HG03108 (cell line): ENCODE measurements around the gene PRR11.
"Not testable (repeated sequence)": the region's sequence is repeated elsewhere in the genome, so short reads cannot be mapped to it uniquely, and the experiment has no call there.

Source experiments
- ATAC-seq: cut with Tn5 transposase; IDR thresholded peaks from one replicate; pipeline ENCODE4 v1.9.1; 2021; ENCODE audit warnings: moderate library complexity; ENCODE audit not compliant: unreplicated experiment

Gene PRR11

GRCh38 chr17:59151006-59151405 lies 4.5 kb upstream of the PRR11 start:
- no peak for ATAC-seq

GRCh38 chr17:59151591-59151990 lies 4.0 kb upstream of the PRR11 start:
- ATAC-seq, result no peak

- ATAC-seq, result no peak
Observed at GRCh38 chr17:59152925-59153324, 2.6 kb upstream of the PRR11 start.

- no peak for ATAC-seq
Observed at GRCh38 chr17:59154292-59154720, 1.2 kb upstream of the PRR11 start.

DNA sequence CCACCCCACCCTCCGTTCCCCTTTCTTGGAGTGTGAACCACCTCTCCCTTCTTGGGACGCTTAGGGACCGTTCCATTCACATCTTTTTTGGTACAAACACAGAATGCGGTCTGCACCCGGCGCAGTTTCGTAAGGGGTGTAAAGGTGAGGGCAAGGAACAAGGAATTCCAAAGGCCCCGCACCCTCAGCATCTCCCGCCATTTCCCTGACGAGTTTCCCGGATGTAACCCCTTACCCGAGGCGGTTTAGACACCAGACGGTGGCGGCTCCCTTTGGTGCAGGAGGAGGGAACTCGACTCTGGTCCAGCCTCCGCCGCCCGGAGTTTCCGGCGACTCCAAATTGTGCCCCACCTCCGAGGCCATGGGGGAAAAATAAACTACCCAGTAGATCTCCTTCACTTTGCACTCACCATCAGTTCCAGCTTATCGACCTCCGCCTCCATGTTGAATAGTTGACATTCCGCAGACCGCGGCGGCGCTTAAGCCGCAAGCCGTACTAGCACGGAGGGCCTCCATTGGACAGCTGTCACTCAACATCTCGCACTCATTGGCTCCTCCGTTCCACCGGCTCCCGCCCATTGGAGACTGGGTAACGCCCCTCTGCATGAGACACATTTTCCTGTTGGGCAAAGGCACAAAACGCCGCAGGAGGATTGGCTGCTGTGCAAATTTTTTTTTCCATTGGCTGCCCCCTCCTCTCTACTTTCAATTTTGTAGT lies 666 bp upstream of the PRR11 start, which contains the start of gene SKA2:
Gene SKA2 (minus strand): TSS at position 466 of the 718 bp plus-strand sequence. CDS start 23 bp downstream, at position 443.
- peak; percentile 83 for ATAC-seq

DNA sequence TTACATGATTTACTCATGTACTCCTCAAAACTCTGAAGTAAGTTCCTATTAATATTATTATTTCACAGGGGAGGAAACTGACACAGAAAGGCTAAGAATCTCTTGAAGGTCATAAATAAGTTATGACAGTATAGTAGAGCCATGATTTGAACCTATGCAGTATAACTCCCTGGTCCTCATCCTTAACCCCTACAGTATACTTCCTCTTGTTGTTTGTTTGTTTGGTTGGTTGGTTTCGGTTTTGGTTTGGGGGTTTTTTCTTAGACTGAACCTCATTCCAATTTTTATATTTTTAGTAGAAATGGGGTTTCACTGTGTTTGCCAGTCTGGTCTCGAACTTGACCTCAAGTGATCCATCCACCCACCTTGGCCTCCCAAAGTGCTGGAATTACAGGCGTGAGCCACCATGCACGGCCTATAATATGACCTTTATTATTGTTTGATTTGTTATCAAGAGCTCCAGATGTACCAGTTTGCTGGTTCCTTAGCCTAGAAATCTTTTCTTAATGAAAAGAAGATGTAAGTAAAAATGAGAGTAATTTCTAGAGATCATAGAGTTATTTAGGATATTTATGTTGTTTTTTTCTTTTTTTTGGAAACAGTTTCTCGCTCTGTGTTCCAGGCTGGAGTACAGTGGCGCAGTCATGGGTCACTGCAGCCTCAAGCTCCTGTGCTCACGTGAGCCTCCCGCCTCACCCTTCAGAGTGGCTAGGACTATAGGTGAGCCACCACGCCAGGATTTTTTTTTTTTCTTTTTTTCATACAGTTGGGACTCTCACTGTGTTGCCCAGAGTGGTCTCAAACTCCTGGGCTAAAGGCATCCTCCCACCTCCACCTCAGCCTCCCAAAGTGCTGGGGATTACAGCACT lies 4.8 kb downstream of the PRR11 start:
- ATAC-seq, result no peak

GRCh38 chr17:59161477-59161876 lies 5.9 kb downstream of the PRR11 start:
- ATAC-seq, result no peak

GRCh38 chr17:59165933-59166342 lies 10.4 kb downstream of the PRR11 start:
- ATAC-seq, result peak; percentile 50

DNA sequence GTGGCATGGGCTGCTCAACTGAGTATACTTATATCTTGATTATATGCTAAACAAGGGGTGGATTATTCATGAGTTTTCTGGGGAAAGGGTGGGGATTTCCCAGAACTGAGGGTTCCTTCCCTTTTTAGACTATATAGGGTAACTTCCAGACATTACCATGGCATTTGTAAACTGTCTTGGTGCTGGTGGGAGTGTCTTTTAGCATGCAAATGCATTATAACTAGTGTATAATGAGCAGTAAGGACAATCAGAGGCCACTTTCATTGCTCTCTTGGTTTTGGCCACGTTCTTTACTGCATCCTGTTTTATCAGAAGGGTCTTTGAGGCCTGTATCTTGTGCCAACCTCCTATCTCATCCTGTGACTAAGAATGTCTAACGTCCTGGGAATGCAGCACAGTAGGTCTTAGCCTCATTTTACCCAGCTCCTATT lies 12.0 kb downstream of the PRR11 start:
- ATAC-seq, result no peak

DNA sequence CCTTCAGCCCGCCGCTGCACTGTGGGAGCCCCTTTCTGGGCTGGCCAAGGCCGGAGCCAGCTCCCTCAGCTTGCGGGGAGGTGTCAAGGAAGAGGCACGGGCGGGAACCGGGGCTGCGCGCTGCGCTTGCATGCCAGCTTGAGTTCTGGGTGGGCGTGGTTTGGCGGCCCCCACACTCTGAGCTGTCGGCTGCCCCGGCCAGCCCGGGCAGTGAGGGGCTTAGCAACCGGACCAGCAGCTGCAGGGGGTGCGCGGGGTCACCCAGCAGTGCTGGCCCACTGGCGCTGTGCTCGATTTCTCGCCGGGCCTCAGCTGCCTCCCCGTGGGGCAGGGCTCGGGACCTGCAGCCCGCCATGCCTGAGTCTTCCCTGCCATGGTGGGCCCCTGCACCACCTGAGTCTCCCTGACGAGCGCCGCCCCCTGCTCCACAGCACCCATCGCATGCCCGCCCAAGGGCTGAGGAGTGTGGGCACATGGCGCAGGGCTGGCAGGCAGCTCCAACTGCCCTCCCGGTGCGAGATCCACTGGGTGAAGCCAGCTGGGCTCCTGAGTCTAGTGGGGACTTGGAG lies 17.0 kb downstream of the PRR11 start:
- ATAC-seq, result no peak

- no peak for ATAC-seq
Observed at GRCh38 chr17:59174671-59175070, 19.1 kb downstream of the PRR11 start.

GRCh38 chr17:59175076-59175475 lies 19.5 kb downstream of the PRR11 start:
- no peak for ATAC-seq

DNA sequence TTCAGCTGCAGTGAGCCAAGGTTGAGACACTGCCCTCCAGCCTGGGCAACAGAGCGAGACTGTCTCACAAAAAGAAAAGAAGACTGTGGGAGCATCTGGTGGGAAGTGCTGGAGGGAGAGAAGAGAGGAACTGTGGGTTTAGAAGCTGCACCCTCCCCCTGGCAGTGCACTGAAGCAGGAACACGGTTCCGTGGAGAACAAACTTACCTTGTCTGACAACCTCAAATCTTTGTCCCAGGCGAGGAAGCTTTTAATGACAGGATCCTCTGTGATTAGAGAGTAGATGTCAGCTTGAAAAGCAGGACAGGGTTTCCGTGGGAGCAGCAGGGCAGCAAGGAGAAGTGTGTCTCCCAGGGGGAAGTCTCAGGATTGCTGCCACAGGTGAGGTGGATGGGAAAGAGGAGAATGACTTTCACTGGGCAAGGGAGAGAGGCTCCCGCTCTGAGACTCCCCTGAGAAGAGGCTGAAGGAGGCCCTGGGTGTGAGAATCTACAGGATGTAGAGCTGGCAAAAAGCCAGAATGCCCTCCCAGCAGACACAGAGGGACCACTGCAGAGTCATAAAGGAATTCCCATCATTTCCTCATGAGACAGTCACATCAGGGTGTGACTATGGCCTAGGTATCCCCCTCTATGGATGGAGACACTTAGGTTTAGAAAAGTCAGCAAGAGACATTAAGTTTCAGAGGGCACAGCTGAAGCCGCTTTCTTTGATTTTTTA lies 22.9 kb downstream of the PRR11 start:
- ATAC-seq, result no peak

GRCh38 chr17:59179601-59180000 lies 24.1 kb downstream of the PRR11 start:
- ATAC-seq, result not testable (repeated sequence)

DNA sequence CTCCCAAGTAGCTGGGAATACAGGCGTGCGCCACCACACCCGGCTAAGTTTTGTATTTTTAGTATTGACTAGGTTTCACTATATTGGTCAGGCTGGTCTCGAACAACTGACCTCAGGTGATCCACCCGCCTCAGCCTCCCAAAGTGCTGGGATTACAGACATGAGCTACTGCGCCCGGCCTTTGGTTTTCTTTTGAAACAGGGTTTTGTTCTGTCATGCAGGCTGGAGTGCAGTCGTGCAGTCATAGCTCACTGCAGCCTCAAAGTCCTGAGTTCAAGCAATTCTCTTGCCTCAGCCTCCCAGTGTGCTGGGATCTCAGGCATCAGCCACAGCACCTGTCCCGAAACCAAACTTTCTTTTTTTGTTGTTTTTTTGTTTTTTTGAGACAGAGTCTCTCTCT lies 25.1 kb downstream of the PRR11 start:
- no peak for ATAC-seq

- ATAC-seq, result no peak
Observed at GRCh38 chr17:59181481-59181880, 25.9 kb downstream of the PRR11 start.

DNA sequence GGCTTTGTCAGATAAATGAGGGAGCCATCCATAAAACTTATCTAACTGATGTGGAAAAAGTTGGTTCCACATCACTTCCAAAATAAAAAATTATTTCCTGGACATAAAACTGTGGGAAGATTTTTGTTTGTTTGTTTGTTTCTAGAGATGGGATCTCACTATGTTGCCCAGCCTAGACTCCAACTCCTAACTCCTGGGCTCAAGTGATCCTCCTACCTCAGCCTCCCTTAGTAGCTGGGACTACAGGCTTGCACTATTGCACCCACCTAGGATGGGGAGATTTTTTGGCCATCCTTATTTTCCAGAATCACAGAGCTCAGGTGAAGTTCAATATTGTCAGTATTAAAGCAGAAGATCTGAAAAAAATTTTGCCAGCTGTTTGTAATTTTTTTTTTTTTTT lies 30.5 kb downstream of the PRR11 start:
- no peak for ATAC-seq

- ATAC-seq, result no peak
Observed at GRCh38 chr17:59186850-59187249, 31.3 kb downstream of the PRR11 start.

GRCh38 chr17:59190806-59191205 lies 35.3 kb downstream of the PRR11 start:
- ATAC-seq, result no peak

- ATAC-seq, result no peak
Observed at GRCh38 chr17:59193336-59193862, 37.9 kb downstream of the PRR11 start.

DNA sequence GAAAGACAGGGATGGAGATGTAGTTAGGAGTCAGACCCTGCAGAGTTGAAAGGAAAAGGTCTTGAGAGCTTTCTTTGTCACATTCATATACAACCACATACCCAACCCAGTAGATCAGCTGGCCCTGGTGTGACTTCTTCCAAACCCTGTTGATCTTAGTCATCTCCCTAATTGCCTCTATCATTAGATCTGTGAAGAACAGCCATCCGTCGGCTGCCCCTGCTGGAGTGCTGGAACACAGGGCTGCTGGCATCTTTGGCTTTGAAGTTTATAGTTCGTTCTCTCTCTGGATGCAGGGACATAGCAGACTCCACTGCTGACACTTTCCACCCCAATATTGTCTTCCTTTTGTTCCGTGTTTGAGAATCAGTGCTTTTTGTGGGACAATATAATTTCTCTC lies 43.9 kb downstream of the PRR11 start:
- no peak for ATAC-seq
